Prostate gland (tissue), 2 donors: ENCODE measurements around the gene CTSC.

ENCODE experiments used
- CTCF ChIP-seq, 4 experiments: fragments of 200-600 bp in 2 of 4; fragments of 450-650 bp in 2 of 4; sonication (generic) in 2 of 4; IDR thresholded peaks; 1 replicate in 3 of 4; 2 replicates in 1 of 4; pipeline ENCODE4 v1.5.1; 2016 to 2019; ENCODE audit warnings: antibody characterized with exemption in 4 of 4, mild to moderate bottlenecking in 2 of 4, moderate library complexity in 2 of 4
- POLR2A ChIP-seq: fragments of 450-650 bp; IDR thresholded peaks from one replicate; pipeline ENCODE4 v1.6.1; 2016; ENCODE audit warnings: antibody characterized with exemption, mild to moderate bottlenecking
- POLR2AphosphoS5 ChIP-seq: sonication (generic); formaldehyde crosslinking; IDR thresholded peaks from one replicate; pipeline ENCODE4 v1.6.1; 2017; ENCODE audit warnings: antibody characterized with exemption

GRCh38 chr11:88303037-88303436 lies 34.5 kb downstream of the CTSC start:
- no peak for TF ChIP-seq CTCF (IDR thresholded peaks at IDR 0.05)
- no peak for TF ChIP-seq POLR2AphosphoS5
- no peak for TF ChIP-seq POLR2A
